Neural cell (in vitro differentiated cells): ENCODE data around the gene ZDHHC11. TPM values are rescaled to one million over a fixed set of nuclear protein-coding genes. Genes with fewer than 3 reads are reported as not detected.

Experiments
- H2AFZ ChIP-seq: fragments of 200-600, 300-800 bp; sonication (generic), shearing (Covaris generic); 2 replicates; pipeline ENCODE4 v1.6.0; 2014; ENCODE audit warnings: low read depth, mild to moderate bottlenecking, antibody characterized with exemption, low read length, moderate library complexity
- H3F3A ChIP-seq: fragments of 200-600 bp; shearing (Covaris generic); 2 replicates; pipeline ENCODE4 v1.6.1; 2016; ENCODE audit warnings: mild to moderate bottlenecking, moderate library complexity, mixed read lengths, antibody characterized with exemption, low read length; ENCODE audit not compliant: insufficient read depth, poor library complexity, severe bottlenecking
- H3K27ac ChIP-seq: fragments of 200-600, 300-800 bp; sonication (generic), shearing (Covaris generic); 2 replicates; pipeline ENCODE4 v1.5.1; 2014; ENCODE audit warnings: mild to moderate bottlenecking, low read length, moderate library complexity
- H3K27me3 ChIP-seq: fragments of 300-800, 200-600 bp; sonication (generic), shearing (Covaris generic); 2 replicates; pipeline ENCODE4 v1.6.0; 2014; ENCODE audit warnings: mild to moderate bottlenecking, low read depth, low read length, moderate library complexity; ENCODE audit not compliant: insufficient read depth
- H3K36me3 ChIP-seq: fragments of 300-800, 200-600 bp; sonication (generic), shearing (Covaris generic); 2 replicates; pipeline ENCODE4 v1.5.1; 2014; ENCODE audit warnings: mild to moderate bottlenecking, antibody characterized with exemption, low read length, moderate library complexity; ENCODE audit not compliant: insufficient read depth
- H3K4me2 ChIP-seq: fragments of 300-800, 200-600 bp; sonication (generic), shearing (Covaris generic); 2 replicates; pipeline ENCODE4 v1.6.0; 2014; ENCODE audit warnings: mild to moderate bottlenecking, low read length
- H3K4me3 ChIP-seq: fragments of 300-800, 200-600 bp; sonication (generic), shearing (Covaris generic); 2 replicates; pipeline ENCODE4 v1.5.1; 2014; ENCODE audit warnings: mild to moderate bottlenecking, low read length, moderate library complexity
- H3K79me2 ChIP-seq: fragments of 200-600 bp; shearing (Covaris generic); replicated peaks from 2 replicates; pipeline ENCODE4 v1.6.0; 2014; ENCODE audit warnings: mild to moderate bottlenecking, low read length, moderate library complexity; ENCODE audit not compliant: insufficient read depth
- H3K9ac ChIP-seq: fragments of 300-800, 200-600 bp; sonication (generic), shearing (Covaris generic); 2 replicates; pipeline ENCODE4 v1.6.1; 2016; ENCODE audit warnings: mild to moderate bottlenecking, low read length, mixed read lengths
- H3K9me2 ChIP-seq: fragments of 200-600 bp; shearing (Covaris generic); 2 replicates; pipeline ENCODE4 v1.6.1; 2016; ENCODE audit warnings: mild to moderate bottlenecking, low read length, mixed read lengths; ENCODE audit not compliant: insufficient read depth
- H3K9me3 ChIP-seq: fragments of 200-600, 300-800 bp; sonication (generic), shearing (Covaris generic); 2 replicates; pipeline ENCODE4 v1.6.1; 2016; ENCODE audit warnings: mild to moderate bottlenecking, mixed run types, low read length, moderate library complexity, mixed read lengths
- H4K20me1 ChIP-seq: fragments of 200-600 bp; shearing (Covaris generic); 2 replicates; pipeline ENCODE4 v1.6.1; 2016; ENCODE audit warnings: mild to moderate bottlenecking, mixed run types; ENCODE audit not compliant: insufficient read depth
- EP300 ChIP-seq: fragments of 450-650 bp; conservative IDR thresholded peaks from 2 replicates; pipeline ENCODE4 v1.6.1; 2014; ENCODE audit warnings: antibody characterized with exemption, mild to moderate bottlenecking, moderate library complexity; ENCODE audit not compliant: poor library complexity, severe bottlenecking
- EZH2 ChIP-seq: fragments of 200-600, 300-800 bp; shearing (Covaris generic), sonication (generic); IDR thresholded peaks from 2 replicates; pipeline ENCODE4 v1.6.1; 2014; ENCODE audit warnings: antibody characterized with exemption, low read length, borderline replicate concordance, mild to moderate bottlenecking; ENCODE audit not compliant: insufficient read depth, poor library complexity, severe bottlenecking
- MXI1 ChIP-seq: fragments of 450-650 bp; conservative IDR thresholded peaks from 2 replicates; pipeline ENCODE4 v1.6.1; 2014; ENCODE audit warnings: antibody characterized with exemption, mild to moderate bottlenecking; ENCODE audit not compliant: poor library complexity, severe bottlenecking
- POLR2AphosphoS5 ChIP-seq: IDR thresholded peaks from 2 replicates; pipeline ENCODE4 v1.6.1; 2012
- RAD21 ChIP-seq: fragments of 450-650 bp; conservative IDR thresholded peaks from 2 replicates; pipeline ENCODE4 v1.6.1; 2014; ENCODE audit warnings: antibody characterized with exemption, mild to moderate bottlenecking, moderate library complexity
- SMC3 ChIP-seq: fragments of 450-650 bp; conservative IDR thresholded peaks from 2 replicates; pipeline ENCODE4 v1.6.1; 2014; ENCODE audit warnings: antibody characterized with exemption, mild to moderate bottlenecking, moderate library complexity; ENCODE audit not compliant: poor library complexity
- TAF1 ChIP-seq: IDR thresholded peaks from 2 replicates; pipeline ENCODE4 v1.6.1; 2012; ENCODE audit warnings: low read depth
- polyA plus RNA-seq: library from polyadenylated mRNA; depleted of rRNA; stranded (reverse); fragments of >200 nt; gene quantifications from 2 replicates; pipeline ENCODE4 v1.2.3, GENCODE V29; 2014
- TF ChIP-seq, protein P1 (sequence below): IDR thresholded peaks from 2 replicates; pipeline ENCODE4 v1.6.1; 2012; ENCODE audit warnings: borderline replicate concordance
- TF ChIP-seq, protein P2 (sequence below): fragments of 450-650 bp; IDR thresholded peaks from 2 replicates; pipeline ENCODE4 v1.5.1; 2014; ENCODE audit warnings: antibody characterized with exemption, mild to moderate bottlenecking, moderate library complexity; ENCODE audit not compliant: poor library complexity, severe bottlenecking

The ZDHHC11 gene
- polyA plus RNA-seq, 1 donor from 2014 or later: 11.4 TPM

DNA sequence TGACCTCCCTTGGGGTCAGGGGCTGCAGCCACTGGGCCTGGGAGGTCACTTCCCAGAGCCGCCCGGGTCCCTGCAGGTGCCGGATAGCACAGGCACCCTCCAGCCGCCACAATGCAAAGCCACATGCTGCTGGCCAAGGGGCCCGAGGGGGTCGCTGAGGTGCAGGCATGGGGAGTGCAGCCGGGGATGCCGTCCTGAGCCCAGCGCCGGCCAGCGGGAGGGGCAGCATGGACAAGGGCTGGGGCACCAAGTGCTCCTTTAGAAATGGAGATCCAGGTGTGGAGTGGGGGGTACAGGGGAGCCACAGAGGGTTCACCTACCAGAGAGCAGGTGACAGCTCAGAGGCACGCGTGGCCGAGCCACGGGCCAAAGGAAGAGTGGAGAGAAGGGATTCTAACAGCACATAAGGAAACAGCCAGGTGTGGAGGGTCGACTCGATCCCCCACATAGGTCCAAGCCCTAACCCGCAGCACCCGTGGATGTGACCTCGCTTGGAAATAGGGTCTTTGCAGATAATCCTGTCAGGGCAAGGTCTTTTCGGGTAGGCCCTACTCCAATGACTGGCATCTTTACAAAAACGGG lies 90.9 kb downstream of the ZDHHC11 start:
- Histone ChIP-seq H3K79me2 (no peaks in the 10 kb centered on the region), H3F3A (no peaks in the 10 kb centered on the region), H3K9me2 (no peaks in the 10 kb centered on the region), H3K4me2 (no peak overlapping the region), H3K27me3 (no peaks in the 10 kb centered on the region), H3K27ac (no peak overlapping the region), H2AFZ (no peak overlapping the region), H4K20me1 (no peaks in the 10 kb centered on the region), H3K9ac (no peak overlapping the region), H3K9me3 (no peaks in the 10 kb centered on the region), H3K4me3 (no peak overlapping the region), H3K36me3 (peaks cover 13% of the 10 kb centered on the region)
- TF ChIP-seq, protein P1, sequence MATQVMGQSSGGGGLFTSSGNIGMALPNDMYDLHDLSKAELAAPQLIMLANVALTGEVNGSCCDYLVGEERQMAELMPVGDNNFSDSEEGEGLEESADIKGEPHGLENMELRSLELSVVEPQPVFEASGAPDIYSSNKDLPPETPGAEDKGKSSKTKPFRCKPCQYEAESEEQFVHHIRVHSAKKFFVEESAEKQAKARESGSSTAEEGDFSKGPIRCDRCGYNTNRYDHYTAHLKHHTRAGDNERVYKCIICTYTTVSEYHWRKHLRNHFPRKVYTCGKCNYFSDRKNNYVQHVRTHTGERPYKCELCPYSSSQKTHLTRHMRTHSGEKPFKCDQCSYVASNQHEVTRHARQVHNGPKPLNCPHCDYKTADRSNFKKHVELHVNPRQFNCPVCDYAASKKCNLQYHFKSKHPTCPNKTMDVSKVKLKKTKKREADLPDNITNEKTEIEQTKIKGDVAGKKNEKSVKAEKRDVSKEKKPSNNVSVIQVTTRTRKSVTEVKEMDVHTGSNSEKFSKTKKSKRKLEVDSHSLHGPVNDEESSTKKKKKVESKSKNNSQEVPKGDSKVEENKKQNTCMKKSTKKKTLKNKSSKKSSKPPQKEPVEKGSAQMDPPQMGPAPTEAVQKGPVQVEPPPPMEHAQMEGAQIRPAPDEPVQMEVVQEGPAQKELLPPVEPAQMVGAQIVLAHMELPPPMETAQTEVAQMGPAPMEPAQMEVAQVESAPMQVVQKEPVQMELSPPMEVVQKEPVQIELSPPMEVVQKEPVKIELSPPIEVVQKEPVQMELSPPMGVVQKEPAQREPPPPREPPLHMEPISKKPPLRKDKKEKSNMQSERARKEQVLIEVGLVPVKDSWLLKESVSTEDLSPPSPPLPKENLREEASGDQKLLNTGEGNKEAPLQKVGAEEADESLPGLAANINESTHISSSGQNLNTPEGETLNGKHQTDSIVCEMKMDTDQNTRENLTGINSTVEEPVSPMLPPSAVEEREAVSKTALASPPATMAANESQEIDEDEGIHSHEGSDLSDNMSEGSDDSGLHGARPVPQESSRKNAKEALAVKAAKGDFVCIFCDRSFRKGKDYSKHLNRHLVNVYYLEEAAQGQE: no peak
- TF ChIP-seq TAF1 (no peak), POLR2AphosphoS5 (no peak), EP300 (no peak), MXI1 (no peak), SMC3 (no peak), EZH2 (no peak), RAD21 (no peak)
- TF ChIP-seq, protein P2, sequence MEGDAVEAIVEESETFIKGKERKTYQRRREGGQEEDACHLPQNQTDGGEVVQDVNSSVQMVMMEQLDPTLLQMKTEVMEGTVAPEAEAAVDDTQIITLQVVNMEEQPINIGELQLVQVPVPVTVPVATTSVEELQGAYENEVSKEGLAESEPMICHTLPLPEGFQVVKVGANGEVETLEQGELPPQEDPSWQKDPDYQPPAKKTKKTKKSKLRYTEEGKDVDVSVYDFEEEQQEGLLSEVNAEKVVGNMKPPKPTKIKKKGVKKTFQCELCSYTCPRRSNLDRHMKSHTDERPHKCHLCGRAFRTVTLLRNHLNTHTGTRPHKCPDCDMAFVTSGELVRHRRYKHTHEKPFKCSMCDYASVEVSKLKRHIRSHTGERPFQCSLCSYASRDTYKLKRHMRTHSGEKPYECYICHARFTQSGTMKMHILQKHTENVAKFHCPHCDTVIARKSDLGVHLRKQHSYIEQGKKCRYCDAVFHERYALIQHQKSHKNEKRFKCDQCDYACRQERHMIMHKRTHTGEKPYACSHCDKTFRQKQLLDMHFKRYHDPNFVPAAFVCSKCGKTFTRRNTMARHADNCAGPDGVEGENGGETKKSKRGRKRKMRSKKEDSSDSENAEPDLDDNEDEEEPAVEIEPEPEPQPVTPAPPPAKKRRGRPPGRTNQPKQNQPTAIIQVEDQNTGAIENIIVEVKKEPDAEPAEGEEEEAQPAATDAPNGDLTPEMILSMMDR: no peak

DNA sequence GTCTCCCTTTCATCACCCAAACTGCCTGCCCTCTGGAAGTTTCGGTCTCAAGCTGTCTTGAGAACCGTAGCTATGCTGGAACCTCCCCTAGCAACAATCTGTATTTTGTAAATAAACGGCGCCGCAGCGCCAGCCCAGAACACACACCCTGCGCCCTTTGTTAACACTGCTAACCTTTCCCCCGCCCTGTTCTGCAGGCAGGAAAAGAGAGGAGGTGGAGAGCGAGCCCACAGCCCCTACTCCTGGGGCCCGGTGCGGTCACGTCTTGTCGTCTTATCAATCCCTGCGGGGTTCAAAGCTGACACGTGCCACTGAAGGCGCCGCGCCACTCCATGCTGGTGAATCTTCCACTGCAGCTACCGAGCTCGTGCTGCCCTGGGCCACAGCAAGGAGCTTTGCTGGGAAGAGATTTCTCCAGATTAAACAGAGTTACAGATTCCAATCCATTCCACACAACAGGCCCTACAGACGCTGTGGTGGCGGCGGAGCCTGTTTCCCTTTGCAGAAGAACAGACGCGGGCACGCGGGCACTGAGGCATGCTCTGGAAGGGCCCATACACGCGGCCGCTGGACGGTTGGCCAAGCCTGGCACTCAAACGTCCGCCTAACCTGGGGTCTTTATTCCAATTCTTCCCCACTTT lies 91.6 kb downstream of the ZDHHC11 start:
- Histone ChIP-seq H3K4me3 (no peak overlapping the region), H4K20me1 (no peaks in the 10 kb centered on the region), H3K79me2 (no peaks in the 10 kb centered on the region), H3F3A (no peaks in the 10 kb centered on the region), H3K27me3 (no peaks in the 10 kb centered on the region), H3K9me2 (no peaks in the 10 kb centered on the region), H3K36me3 (peaks cover 10% of the 10 kb centered on the region), H3K4me2 (no peak overlapping the region), H2AFZ (no peak overlapping the region), H3K9ac (no peak overlapping the region), H3K27ac (no peak overlapping the region), H3K9me3 (no peaks in the 10 kb centered on the region)
- TF ChIP-seq POLR2AphosphoS5 (no peak), EZH2 (no peak), EP300 (no peak), SMC3 (no peak), TAF1 (no peak), MXI1 (no peak), RAD21 (no peak)
- TF ChIP-seq, protein P1: no peak
- TF ChIP-seq, protein P2: no peak
